Adrenal gland (tissue), 5 donors: Measurements from ENCODE around the gene TLX1.

ENCODE experiments used
- CTCF ChIP-seq, 6 experiments: fragments of 450-650 bp in 4 of 6; fragments of 200-600 bp in 2 of 6; sonication (generic) in 1 of 6; IDR thresholded peaks; 1 replicate in 5 of 6; 2 replicates in 1 of 6; pipeline versions ENCODE4 v1.5.1 to v1.8.0; 2016 to 2021; ENCODE audit warnings: antibody characterized with exemption in 6 of 6, mild to moderate bottlenecking in 2 of 6, moderate library complexity in 1 of 6
- POLR2A ChIP-seq, 2 donors: fragments of 450-650 bp; IDR thresholded peaks; one replicate each; pipeline ENCODE4 v1.6.1; 2017; ENCODE audit warnings: antibody characterized with exemption in 2 of 2, mild to moderate bottlenecking in 2 of 2, moderate library complexity in 1 of 2
- donor health status: DM: no; HTN: no; CAD: no.

DNA sequence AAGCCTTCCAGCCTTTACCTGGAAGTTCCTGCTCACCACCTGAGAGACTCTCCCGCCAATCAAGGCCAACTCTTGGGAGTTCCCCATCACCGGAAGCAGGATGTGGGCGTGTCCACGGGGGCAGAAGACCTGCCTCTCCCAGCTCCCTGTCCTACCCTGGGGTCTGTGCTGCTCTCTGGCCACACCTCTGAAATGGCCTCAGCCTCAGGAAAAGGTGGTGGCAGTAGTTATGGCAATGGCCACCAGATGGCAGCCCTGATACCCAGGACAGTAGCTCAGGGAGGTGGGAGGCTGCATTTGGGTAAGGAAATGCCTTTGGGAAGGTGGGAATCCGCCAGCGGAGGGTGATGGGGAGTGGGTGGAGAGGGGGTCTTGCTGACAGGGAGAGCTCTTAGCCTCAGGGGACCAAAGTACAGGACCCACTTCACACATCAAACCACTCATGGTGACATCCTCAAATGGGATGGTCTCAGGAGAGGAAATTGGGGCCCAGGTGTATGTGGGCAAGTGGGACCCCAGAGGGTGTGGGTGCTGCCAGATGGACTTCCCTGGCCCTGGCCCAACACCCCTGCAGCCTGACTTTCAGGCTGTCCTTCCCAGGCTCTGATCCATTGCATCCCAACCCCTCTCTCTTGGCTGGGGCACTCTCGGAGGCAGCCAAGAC is 35.4 kb upstream of the TLX1 start:
- peak; percentile 67 to 88 (median 78) for TF ChIP-seq CTCF (IDR thresholded peaks at IDR 0.05)
- TF ChIP-seq POLR2A (IDR thresholded peaks at IDR 0.05): no peak
